OCI-LY3 (cell line): ENCODE measurements around the gene GRIN1.

Experiments
- H2AFZ ChIP-seq: fragments of 200-600, 300-600 bp; shearing (Covaris generic); 2 replicates; pipeline ENCODE4 v1.6.0; 2014; ENCODE audit warnings: antibody characterized with exemption, low read depth, low read length
- H3K27ac ChIP-seq: fragments of 200-600, 300-600 bp; sonication (generic); 2 replicates; pipeline ENCODE4 v1.5.1; 2014; ENCODE audit warnings: mild to moderate bottlenecking, low read length, moderate library complexity, mixed read lengths
- H3K27me3 ChIP-seq: fragments of 200-600, 300-600 bp; sonication (generic); 2 replicates; pipeline ENCODE4 v1.6.1; 2014; ENCODE audit warnings: low read depth, low read length, mixed read lengths
- H3K36me3 ChIP-seq: fragments of 200-600, 300-600 bp; sonication (generic); replicated peaks from 2 replicates; pipeline ENCODE3; 2014; ENCODE audit warnings: low read depth, low read length, mixed read lengths
- H3K4me1 ChIP-seq: fragments of 300-600, 200-600 bp; sonication (generic); 2 replicates; pipeline ENCODE4 v1.6.1; 2014; ENCODE audit warnings: low read length, mixed read lengths
- H3K4me2 ChIP-seq: fragments of 200-600, 300-600 bp; sonication (generic); 2 replicates; pipeline ENCODE4 v1.6.1; 2014; ENCODE audit warnings: low read length, mixed read lengths
- H3K4me3 ChIP-seq: fragments of 300-600, 200-600 bp; sonication (generic); 2 replicates; pipeline ENCODE4 v1.5.1; 2014; ENCODE audit warnings: antibody characterized with exemption, mild to moderate bottlenecking, low read length, moderate library complexity
- H3K79me2 ChIP-seq: fragments of 300-600, 200-600 bp; shearing (Covaris generic); 2 replicates; pipeline ENCODE4 v1.6.1; 2014; ENCODE audit warnings: mild to moderate bottlenecking, low read length, mixed read lengths
- H3K9ac ChIP-seq: fragments of 300-600, 200-600 bp; shearing (Covaris generic); 2 replicates; pipeline ENCODE4 v1.6.0; 2014; ENCODE audit warnings: mild to moderate bottlenecking, low read length, moderate library complexity
- H3K9me3 ChIP-seq: fragments of 200-600, 300-600 bp; shearing (Covaris generic); 2 replicates; pipeline ENCODE4 v1.6.1; 2014; ENCODE audit warnings: low read length, mixed read lengths; ENCODE audit not compliant: insufficient read depth
- H4K20me1 ChIP-seq: fragments of 200-600, 300-600 bp; sonication (generic); 2 replicates; pipeline ENCODE4 v1.6.1; 2016; ENCODE audit warnings: low read length, mixed read lengths; ENCODE audit not compliant: insufficient read depth
- EZH2phosphoT487 ChIP-seq: fragments of 200-600 bp; shearing (Covaris generic); IDR thresholded peaks from 2 replicates; pipeline ENCODE4 v1.6.1; 2018; ENCODE audit warnings: antibody characterized with exemption, mixed run types, low read depth
- TF ChIP-seq, protein P1 (sequence below): fragments of 200-600, 300-600 bp; sonication (generic); IDR thresholded peaks from 2 replicates; pipeline ENCODE4 v1.5.1; 2014; ENCODE audit warnings: antibody characterized with exemption, low read length, low read depth

Gene GRIN1

GRCh38 chr9:137110911-137111787 is 27.8 kb upstream of the GRIN1 start:
- H3K36me3 ChIP-seq, result peaks cover 6% of the 10 kb centered on the region
- no peaks in the 10 kb centered on the region for H3K9me3 ChIP-seq
- TF ChIP-seq, protein P1, sequence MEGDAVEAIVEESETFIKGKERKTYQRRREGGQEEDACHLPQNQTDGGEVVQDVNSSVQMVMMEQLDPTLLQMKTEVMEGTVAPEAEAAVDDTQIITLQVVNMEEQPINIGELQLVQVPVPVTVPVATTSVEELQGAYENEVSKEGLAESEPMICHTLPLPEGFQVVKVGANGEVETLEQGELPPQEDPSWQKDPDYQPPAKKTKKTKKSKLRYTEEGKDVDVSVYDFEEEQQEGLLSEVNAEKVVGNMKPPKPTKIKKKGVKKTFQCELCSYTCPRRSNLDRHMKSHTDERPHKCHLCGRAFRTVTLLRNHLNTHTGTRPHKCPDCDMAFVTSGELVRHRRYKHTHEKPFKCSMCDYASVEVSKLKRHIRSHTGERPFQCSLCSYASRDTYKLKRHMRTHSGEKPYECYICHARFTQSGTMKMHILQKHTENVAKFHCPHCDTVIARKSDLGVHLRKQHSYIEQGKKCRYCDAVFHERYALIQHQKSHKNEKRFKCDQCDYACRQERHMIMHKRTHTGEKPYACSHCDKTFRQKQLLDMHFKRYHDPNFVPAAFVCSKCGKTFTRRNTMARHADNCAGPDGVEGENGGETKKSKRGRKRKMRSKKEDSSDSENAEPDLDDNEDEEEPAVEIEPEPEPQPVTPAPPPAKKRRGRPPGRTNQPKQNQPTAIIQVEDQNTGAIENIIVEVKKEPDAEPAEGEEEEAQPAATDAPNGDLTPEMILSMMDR, result no peak
- TF ChIP-seq EZH2phosphoT487, result no peak
- no peak overlapping the region for H3K9ac ChIP-seq
- H4K20me1 ChIP-seq, result no peaks in the 10 kb centered on the region
- H3K4me2 ChIP-seq, result no peak overlapping the region
- H3K79me2 ChIP-seq, result no peaks in the 10 kb centered on the region
- H3K4me3 ChIP-seq, result no peak overlapping the region
- no peak overlapping the region for H3K27ac ChIP-seq
- H2AFZ ChIP-seq, result no peak overlapping the region
- no peaks in the 10 kb centered on the region for H3K27me3 ChIP-seq
- peaks cover 3% of the 10 kb centered on the region; the same call in 1 of the 2 replicates for H3K4me1 ChIP-seq

DNA sequence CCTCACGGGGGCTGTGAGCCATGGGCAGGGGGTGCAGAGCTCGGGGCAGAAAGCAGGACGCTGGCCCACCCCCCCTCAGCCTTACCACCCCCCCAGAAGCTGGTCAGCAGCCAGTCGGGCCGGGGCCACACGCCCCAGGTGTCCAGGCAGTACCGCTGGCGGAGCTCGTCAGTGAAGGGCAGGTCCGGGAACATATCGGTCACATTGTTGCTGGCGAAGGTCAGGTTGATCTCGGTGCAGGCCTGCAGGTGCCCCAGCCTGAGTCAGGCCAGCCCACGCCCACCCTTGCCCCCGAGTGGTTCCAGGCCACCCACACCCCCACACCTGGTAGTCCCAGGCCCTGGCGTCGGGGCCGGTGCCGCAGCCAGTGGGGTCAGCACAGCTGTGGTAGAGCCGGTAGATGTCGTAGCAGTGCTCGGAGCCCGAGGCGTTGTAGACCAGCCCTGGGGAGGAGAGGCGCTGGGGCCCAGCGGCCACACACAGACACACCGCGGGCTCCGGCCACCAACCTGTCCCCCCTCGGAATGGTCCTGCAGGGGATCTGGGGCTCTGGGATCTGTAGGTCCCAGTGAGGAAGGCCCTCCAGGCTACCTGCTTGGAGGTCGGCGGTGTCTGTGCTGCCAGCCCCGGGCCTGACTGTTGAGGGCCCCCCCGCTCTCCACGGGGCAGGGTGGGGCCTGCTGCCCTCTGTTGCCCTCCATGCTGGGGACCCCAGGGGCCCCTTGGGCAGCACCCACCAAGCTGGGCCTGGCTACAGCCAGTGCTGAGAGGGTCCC is 27.0 kb upstream of the GRIN1 start:
- Histone ChIP-seq H3K36me3 (peaks cover 5% of the 10 kb centered on the region), H3K4me3 (no peak overlapping the region), H3K27ac (no peak overlapping the region), H3K79me2 (no peaks in the 10 kb centered on the region), H4K20me1 (no peaks in the 10 kb centered on the region), H3K9me3 (no peaks in the 10 kb centered on the region), H3K4me1 (peaks cover 7% of the 10 kb centered on the region; the same call in 1 of the 2 replicates), H2AFZ (no peak overlapping the region), H3K9ac (no peak overlapping the region), H3K4me2 (no peak overlapping the region), H3K27me3 (no peaks in the 10 kb centered on the region)
- TF ChIP-seq, protein P1, result no peak

DNA sequence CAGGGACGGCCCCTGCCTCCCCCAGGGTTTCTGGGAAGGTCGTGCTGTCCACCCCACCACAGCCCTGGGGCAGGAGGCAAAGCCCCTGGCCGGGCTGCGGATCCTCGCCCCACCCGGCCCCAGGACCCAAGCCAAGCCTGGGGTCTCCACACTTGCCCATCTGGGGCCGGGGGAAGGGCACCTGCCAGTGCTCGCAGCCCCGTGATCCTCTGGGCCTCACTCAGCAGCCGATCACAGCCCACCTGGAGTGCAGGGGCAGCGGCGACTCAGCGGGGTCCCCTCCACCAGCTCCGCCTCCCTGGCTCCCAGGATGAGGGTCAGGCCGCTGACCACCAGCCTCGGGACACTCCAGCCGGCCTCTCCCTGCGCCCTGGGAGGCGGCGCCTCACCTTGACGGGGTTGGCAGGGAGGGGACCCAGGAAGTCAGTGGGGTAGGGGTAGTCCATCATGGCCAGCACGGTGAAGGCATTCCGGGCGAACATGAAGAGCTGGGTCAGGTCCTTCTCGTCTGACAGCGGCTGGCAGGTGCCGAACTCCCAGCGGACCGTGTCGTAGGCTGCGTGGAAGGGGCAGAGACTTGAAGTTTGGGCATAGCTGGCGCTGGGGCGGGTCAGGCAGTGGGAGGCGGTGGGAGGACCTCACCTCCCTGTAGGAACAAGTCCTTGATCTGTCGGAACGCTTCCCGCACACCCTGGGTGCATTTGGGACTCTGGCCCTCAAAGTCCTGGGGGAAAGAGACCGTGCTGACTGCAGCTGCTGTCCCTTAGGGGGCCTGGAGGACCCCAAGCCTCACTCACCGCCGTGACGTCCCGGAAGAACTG is 26.2 kb upstream of the GRIN1 start:
- H3K9me3 ChIP-seq, result no peaks in the 10 kb centered on the region
- no peaks in the 10 kb centered on the region for H4K20me1 ChIP-seq
- peaks cover 3% of the 10 kb centered on the region for H3K36me3 ChIP-seq
- no peaks in the 10 kb centered on the region for H3K79me2 ChIP-seq
- no peak overlapping the region for H3K4me3 ChIP-seq
- peaks cover 4% of the 10 kb centered on the region; the same call in 1 of the 2 replicates for H3K27me3 ChIP-seq
- H3K9ac ChIP-seq, result no peak overlapping the region
- H3K27ac ChIP-seq, result no peak overlapping the region
- H3K4me1 ChIP-seq, result peaks cover 7% of the 10 kb centered on the region; the same call in 1 of the 2 replicates
- TF ChIP-seq, protein P1, result no peak
- no peak for TF ChIP-seq EZH2phosphoT487
- no peak overlapping the region for H3K4me2 ChIP-seq
- H2AFZ ChIP-seq, result no peak overlapping the region
